GM23338 (cell line): ENCODE measurements around the gene ADAMTS14. TPM values are rescaled to one million over a fixed set of nuclear protein-coding genes. Genes with fewer than 3 reads are reported as not detected.

ENCODE experiments used
- ATAC-seq: fragments of 200-7000 bp; cut with Tn5 transposase; 3 replicates; pipeline ENCODE4 v1.9.1; 2020
- DNase-seq: peaks from one replicate; pipeline ENCODE4 v3.0.0-alpha.2; 2015; ENCODE audit warnings: low spot score
- H2AFZ ChIP-seq: fragments of 200-600 bp; sonication (generic); 2 replicates; pipeline ENCODE4 v1.8.0; 2016; ENCODE audit warnings: antibody characterized with exemption, mild to moderate bottlenecking, moderate library complexity
- H3F3A ChIP-seq: fragments of 200-600 bp; sonication (generic); replicated peaks from 2 replicates; pipeline ENCODE4 v1.8.0; 2017; ENCODE audit warnings: antibody characterized with exemption, mixed run types, low read depth
- H3K27ac ChIP-seq: fragments of 200-600 bp; sonication (generic); 2 replicates; pipeline ENCODE4 v1.6.1; 2016; ENCODE audit warnings: low read depth
- H3K27me3 ChIP-seq: fragments of 200-600 bp; sonication (generic); 2 replicates; pipeline ENCODE4 v1.8.0; 2016; ENCODE audit warnings: mild to moderate bottlenecking, mixed run types, moderate library complexity; ENCODE audit not compliant: insufficient read depth
- H3K36me3 ChIP-seq: fragments of 200-600 bp; sonication (generic); 2 replicates; pipeline ENCODE4 v1.8.0; 2016; ENCODE audit warnings: mild to moderate bottlenecking; ENCODE audit not compliant: insufficient read depth
- H3K4me1 ChIP-seq: fragments of 200-600 bp; sonication (generic); 2 replicates; pipeline ENCODE4 v1.8.0; 2016; ENCODE audit warnings: mild to moderate bottlenecking, moderate library complexity; ENCODE audit not compliant: insufficient read depth
- H3K4me2 ChIP-seq: fragments of 200-600 bp; sonication (generic); 2 replicates; pipeline ENCODE4 v1.7.1; 2017; ENCODE audit warnings: mixed run types
- H3K4me3 ChIP-seq: fragments of 200-600 bp; sonication (generic); 2 replicates; pipeline ENCODE4 v1.6.1; 2016; ENCODE audit warnings: mixed run types
- H3K79me2 ChIP-seq: fragments of 200-600 bp; sonication (generic); replicated peaks from 2 replicates; pipeline ENCODE4 v1.8.0; 2017; ENCODE audit warnings: mild to moderate bottlenecking; ENCODE audit not compliant: insufficient read depth
- H3K9me2 ChIP-seq: fragments of 200-600 bp; sonication (generic); 2 replicates; pipeline ENCODE4 v1.8.0; 2017; ENCODE audit not compliant: insufficient read depth
- H4K20me1 ChIP-seq: fragments of 200-600 bp; sonication (generic); replicated peaks from 2 replicates; pipeline ENCODE4 v1.8.0; 2017; ENCODE audit warnings: mild to moderate bottlenecking; ENCODE audit not compliant: insufficient read depth
- H3K27ac Mint-ChIP-seq: 2 replicates; pipeline ENCODE4 v1.8.0; 2020; ENCODE audit warnings: inconsistent platforms, mild to moderate bottlenecking, moderate library complexity, mixed read lengths
- H3K27me3 Mint-ChIP-seq: 3 replicates; pipeline ENCODE4 v1.8.0; 2022; ENCODE audit warnings: low read depth, mild to moderate bottlenecking, moderate library complexity, mixed read lengths, inconsistent platforms; ENCODE audit not compliant: insufficient read depth, poor library complexity
- H3K36me3 Mint-ChIP-seq: 3 replicates; pipeline ENCODE4 v1.8.0; 2021; ENCODE audit warnings: low read depth, mild to moderate bottlenecking, inconsistent platforms, moderate library complexity, mixed read lengths
- H3K4me1 Mint-ChIP-seq: 3 replicates; pipeline ENCODE4 v1.8.0; 2020; ENCODE audit warnings: mild to moderate bottlenecking, inconsistent platforms, mixed read lengths
- H3K4me3 Mint-ChIP-seq: 3 replicates; pipeline ENCODE4 v1.8.0; 2021; ENCODE audit warnings: moderate library complexity, mild to moderate bottlenecking, inconsistent platforms, mixed read lengths
- H3K9me3 Mint-ChIP-seq: 3 replicates; pipeline ENCODE4 v1.8.0; 2020; ENCODE audit warnings: moderate library complexity, mild to moderate bottlenecking, inconsistent platforms, mixed read lengths
- CREB1 ChIP-seq: fragments of 250-450 bp; sonication (Bioruptor Pico); IDR thresholded peaks from 2 replicates; pipeline ENCODE4 v1.5.0; 2020; ENCODE audit warnings: low read depth, mild to moderate bottlenecking, moderate library complexity
- EZH2phosphoT487 ChIP-seq: fragments of 200-600 bp; sonication (generic); IDR thresholded peaks from one replicate; pipeline ENCODE4 v1.8.1; 2018; ENCODE audit warnings: antibody characterized with exemption; ENCODE audit not compliant: unreplicated experiment
- ZNF331 ChIP-seq: fragments of 250-450 bp; sonication (Bioruptor Pico); IDR thresholded peaks from 2 replicates; pipeline ENCODE4 v1.5.0; 2020; ENCODE audit warnings: low read depth, mild to moderate bottlenecking, moderate library complexity
- polyA plus RNA-seq: library from polyadenylated mRNA; unstranded; fragments of >200 nt; fragmentation: Nextera tagmentation; extraction: Ambion mirVana; gene quantifications from 2 replicates; pipeline ENCODE4 v1.2.1, GENCODE V29; 2016
- total RNA-seq: library from RNA; depleted of rRNA; stranded (reverse); fragments of >200 nt; shearing (Covaris generic); gene quantifications from 2 replicates; pipeline ENCODE4 v1.2.3, GENCODE V29; 2014
- TF ChIP-seq, protein P1 (sequence below): fragments of 250-450 bp; sonication (Bioruptor Pico); IDR thresholded peaks from 2 replicates; pipeline ENCODE4 v1.5.0; 2020; ENCODE audit warnings: mild to moderate bottlenecking, moderate library complexity

The ADAMTS14 gene
- total and polyA plus RNA-seq, 2 experiments from 2014 or later: 1.9 to 2.1 TPM

DNA sequence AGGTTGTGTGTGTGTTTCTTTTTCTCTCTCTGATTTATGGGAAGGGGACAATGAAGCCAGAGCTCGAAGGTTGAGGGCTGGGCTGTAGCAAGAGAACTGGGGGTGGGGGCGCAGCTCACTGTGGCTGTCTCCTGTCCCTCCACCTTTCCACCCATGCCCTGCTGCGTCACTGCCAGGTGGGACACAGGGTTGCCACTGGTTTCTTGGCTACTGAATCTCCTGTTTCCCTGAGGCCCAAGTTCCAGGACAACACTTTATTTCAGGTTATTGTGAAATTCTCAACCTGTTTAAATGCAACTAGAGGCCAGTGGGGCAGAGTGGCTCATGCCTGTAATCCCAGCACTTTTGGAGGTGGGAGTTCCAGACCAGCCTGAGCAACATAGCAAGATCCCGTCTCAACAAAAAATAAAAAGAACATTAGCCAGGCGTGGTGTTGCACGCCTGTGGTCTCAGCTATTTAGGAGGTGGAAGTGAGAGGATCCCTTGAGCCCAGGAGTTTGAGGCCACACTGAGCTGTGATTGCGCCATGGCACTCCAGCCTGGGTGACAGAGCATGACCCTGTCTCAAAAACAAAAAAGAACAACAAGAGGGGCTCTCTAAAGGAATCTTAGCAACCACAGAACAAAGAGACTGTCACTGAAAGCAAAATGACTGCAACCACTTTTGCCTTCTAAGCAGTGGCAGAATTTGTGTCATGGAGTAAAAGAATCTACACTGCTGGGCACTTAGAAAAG lies 90.3 kb downstream of the ADAMTS14 start (continued):
- TF ChIP-seq, protein P1, sequence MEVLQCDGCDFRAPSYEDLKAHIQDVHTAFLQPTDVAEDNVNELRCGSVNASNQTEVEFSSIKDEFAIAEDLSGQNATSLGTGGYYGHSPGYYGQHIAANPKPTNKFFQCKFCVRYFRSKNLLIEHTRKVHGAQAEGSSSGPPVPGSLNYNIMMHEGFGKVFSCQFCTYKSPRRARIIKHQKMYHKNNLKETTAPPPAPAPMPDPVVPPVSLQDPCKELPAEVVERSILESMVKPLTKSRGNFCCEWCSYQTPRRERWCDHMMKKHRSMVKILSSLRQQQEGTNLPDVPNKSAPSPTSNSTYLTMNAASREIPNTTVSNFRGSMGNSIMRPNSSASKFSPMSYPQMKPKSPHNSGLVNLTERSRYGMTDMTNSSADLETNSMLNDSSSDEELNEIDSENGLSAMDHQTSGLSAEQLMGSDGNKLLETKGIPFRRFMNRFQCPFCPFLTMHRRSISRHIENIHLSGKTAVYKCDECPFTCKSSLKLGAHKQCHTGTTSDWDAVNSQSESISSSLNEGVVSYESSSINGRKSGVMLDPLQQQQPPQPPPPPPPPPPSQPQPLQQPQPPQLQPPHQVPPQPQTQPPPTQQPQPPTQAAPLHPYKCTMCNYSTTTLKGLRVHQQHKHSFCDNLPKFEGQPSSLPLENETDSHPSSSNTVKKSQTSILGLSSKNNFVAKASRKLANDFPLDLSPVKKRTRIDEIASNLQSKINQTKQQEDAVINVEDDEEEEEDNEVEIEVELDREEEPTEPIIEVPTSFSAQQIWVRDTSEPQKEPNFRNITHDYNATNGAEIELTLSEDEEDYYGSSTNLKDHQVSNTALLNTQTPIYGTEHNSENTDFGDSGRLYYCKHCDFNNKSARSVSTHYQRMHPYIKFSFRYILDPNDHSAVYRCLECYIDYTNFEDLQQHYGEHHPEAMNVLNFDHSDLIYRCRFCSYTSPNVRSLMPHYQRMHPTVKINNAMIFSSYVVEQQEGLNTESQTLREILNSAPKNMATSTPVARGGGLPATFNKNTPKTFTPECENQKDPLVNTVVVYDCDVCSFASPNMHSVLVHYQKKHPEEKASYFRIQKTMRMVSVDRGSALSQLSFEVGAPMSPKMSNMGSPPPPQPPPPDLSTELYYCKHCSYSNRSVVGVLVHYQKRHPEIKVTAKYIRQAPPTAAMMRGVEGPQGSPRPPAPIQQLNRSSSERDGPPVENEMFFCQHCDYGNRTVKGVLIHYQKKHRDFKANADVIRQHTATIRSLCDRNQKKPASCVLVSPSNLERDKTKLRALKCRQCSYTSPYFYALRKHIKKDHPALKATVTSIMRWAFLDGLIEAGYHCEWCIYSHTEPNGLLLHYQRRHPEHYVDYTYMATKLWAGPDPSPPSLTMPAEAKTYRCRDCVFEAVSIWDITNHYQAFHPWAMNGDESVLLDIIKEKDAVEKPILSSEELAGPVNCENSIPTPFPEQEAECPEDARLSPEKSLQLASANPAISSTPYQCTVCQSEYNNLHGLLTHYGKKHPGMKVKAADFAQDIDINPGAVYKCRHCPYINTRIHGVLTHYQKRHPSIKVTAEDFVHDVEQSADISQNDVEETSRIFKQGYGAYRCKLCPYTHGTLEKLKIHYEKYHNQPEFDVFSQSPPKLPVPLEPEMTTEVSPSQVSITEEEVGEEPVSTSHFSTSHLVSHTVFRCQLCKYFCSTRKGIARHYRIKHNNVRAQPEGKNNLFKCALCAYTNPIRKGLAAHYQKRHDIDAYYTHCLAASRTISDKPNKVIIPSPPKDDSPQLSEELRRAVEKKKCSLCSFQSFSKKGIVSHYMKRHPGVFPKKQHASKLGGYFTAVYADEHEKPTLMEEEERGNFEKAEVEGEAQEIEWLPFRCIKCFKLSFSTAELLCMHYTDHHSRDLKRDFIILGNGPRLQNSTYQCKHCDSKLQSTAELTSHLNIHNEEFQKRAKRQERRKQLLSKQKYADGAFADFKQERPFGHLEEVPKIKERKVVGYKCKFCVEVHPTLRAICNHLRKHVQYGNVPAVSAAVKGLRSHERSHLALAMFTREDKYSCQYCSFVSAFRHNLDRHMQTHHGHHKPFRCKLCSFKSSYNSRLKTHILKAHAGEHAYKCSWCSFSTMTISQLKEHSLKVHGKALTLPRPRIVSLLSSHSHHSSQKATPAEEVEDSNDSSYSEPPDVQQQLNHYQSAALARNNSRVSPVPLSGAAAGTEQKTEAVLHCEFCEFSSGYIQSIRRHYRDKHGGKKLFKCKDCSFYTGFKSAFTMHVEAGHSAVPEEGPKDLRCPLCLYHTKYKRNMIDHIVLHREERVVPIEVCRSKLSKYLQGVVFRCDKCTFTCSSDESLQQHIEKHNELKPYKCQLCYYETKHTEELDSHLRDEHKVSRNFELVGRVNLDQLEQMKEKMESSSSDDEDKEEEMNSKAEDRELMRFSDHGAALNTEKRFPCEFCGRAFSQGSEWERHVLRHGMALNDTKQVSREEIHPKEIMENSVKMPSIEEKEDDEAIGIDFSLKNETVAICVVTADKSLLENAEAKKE: no peak
- no peak for TF ChIP-seq EZH2phosphoT487
- no peak for TF ChIP-seq ZNF331 (CRISPR knock-in tag)

DNA sequence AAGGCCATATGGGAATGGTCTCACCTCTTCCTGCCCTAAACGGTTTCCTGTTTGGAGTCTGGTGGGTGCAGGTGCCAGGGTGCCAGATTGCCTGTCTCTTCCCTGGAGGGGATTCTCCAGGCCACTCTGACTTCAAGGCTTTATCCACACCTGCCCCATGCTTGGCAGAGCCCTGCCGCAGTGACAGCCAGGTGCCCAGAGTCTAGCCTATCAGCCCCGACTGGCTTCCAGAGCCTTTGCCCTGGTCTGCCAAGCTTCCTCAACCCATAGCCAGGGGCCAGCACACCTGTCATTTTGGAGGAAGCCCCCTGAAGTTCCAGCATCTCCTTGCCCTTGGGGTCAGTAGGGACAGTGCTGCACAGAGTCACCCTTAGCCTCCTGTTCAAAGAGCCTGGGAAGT lies 91.3 kb downstream of the ADAMTS14 start:
- Mint-ChIP-seq H3K4me3 (no peak overlapping the region), H3K4me1 (peaks cover 24% of the 10 kb centered on the region), H3K27ac (no peak overlapping the region), H3K36me3 (peaks cover 19% of the 10 kb centered on the region; the same call in 2 of the 3 replicates), H3K9me3 (peaks cover 28% of the 10 kb centered on the region), H3K27me3 (peaks cover 7% of the 10 kb centered on the region)
- Histone ChIP-seq H3K36me3 (no peaks in the 10 kb centered on the region), H3K27ac (no peak overlapping the region), H3K4me2 (no peak overlapping the region), H3K27me3 (no peaks in the 10 kb centered on the region), H3K4me1 (peaks cover 10% of the 10 kb centered on the region; the same call in 1 of the 2 replicates), H3F3A (no peaks in the 10 kb centered on the region), H2AFZ (no peak overlapping the region), H3K4me3 (no peak overlapping the region), H3K79me2 (no peaks in the 10 kb centered on the region), H4K20me1 (no peaks in the 10 kb centered on the region), H3K9me2 (0 out of 2 replicates have a peak, but pooled peaks cover 2% of the 10 kb centered on the region)
- ATAC-seq (no peak), DNase-seq (no peak)
- no peak for TF ChIP-seq CREB1
